Breast epithelium (tissue), 4 donors: ENCODE data around the gene GREB1. TPM values are rescaled to one million over a fixed set of nuclear protein-coding genes. Genes with fewer than 3 reads are reported as not detected.

Experiments
- DNase-seq, 2 donors: peaks; one replicate each; pipeline ENCODE4 v3.0.0-alpha.2; 2019; ENCODE audit warnings: low spot score in 2 of 2
- H3K27ac ChIP-seq, 2 donors: fragments of 200-600 bp; sonication (generic) in 1 of 2; one replicate each; pipeline ENCODE4 v1.5.1; 2016 to 2019; ENCODE audit warnings: mild to moderate bottlenecking in 1 of 2
- H3K27me3 ChIP-seq, 2 donors: fragments of 200-600 bp; sonication (generic) in 1 of 2; one replicate each; pipeline versions ENCODE4 v1.5.1 to v1.6.0; 2017 to 2019; ENCODE audit warnings: control low read depth in 1 of 2, mild to moderate bottlenecking in 1 of 2
- H3K36me3 ChIP-seq: fragments of 200-600 bp; one replicate; pipeline ENCODE4 v1.5.1; 2019
- H3K4me1 ChIP-seq, 2 donors: fragments of 200-600 bp; sonication (generic); one replicate each; pipeline ENCODE4 v1.5.1; 2016 to 2019; ENCODE audit warnings: control low read depth in 1 of 2
- H3K4me3 ChIP-seq, 3 donors: fragments of 200-600 bp; sonication (generic); 1 replicate in 2 of 3; 2 replicates in 1 of 3; pipeline ENCODE4 v1.5.1; 2016 to 2019; ENCODE audit warnings: mild to moderate bottlenecking in 3 of 3, moderate library complexity in 2 of 3
- H3K9me3 ChIP-seq, 2 donors: fragments of 200-600 bp; sonication (generic) in 1 of 2; one replicate each; pipeline ENCODE4 v1.5.1; 2016 to 2019; ENCODE audit warnings: control low read depth in 1 of 2
- POLR2A ChIP-seq: fragments of 450-650 bp; IDR thresholded peaks from one replicate; pipeline ENCODE4 v1.6.1; 2016; ENCODE audit warnings: antibody characterized with exemption, mild to moderate bottlenecking, moderate library complexity
- POLR2AphosphoS5 ChIP-seq, 3 donors: sonication (generic); formaldehyde crosslinking; IDR thresholded peaks; one replicate each; pipeline ENCODE4 v1.6.1; 2017; ENCODE audit warnings: antibody characterized with exemption in 3 of 3
- intact Hi-C: fragments of 100-400 bp; cut with DNase I; formaldehyde crosslinking; loops from one replicate; pipeline ENCODE4 v1.15.1; 2023; ENCODE audit warnings: low total_unique reads
- total RNA-seq, 3 donors: library from RNA; depleted of rRNA; stranded (reverse); fragments of >200 nt; gene quantifications; one replicate each; pipeline ENCODE4 v1.1.0, GENCODE V29; 2016
- TF ChIP-seq, protein P1 (sequence below), 3 donors: fragments of 450-650 bp; IDR thresholded peaks; one replicate each; pipeline ENCODE4 v1.5.1; 2016 to 2017; ENCODE audit warnings: antibody characterized with exemption in 3 of 3, mild to moderate bottlenecking in 3 of 3, moderate library complexity in 3 of 3

Gene GREB1
- 10 to 100 TPM in 2 of 3 donors, 1 to 10 TPM in 1; 5.4 to 83.6 (median 42.9) TPM for total RNA-seq

- intact Hi-C loops = loop anchor here (10.0 kb wide), 1 partner anchor 81 kb away; no protein-coding TSS in a partner anchor
- H3K9me3 ChIP-seq = no peaks in the 10 kb centered on the region
- TF ChIP-seq, protein P1, sequence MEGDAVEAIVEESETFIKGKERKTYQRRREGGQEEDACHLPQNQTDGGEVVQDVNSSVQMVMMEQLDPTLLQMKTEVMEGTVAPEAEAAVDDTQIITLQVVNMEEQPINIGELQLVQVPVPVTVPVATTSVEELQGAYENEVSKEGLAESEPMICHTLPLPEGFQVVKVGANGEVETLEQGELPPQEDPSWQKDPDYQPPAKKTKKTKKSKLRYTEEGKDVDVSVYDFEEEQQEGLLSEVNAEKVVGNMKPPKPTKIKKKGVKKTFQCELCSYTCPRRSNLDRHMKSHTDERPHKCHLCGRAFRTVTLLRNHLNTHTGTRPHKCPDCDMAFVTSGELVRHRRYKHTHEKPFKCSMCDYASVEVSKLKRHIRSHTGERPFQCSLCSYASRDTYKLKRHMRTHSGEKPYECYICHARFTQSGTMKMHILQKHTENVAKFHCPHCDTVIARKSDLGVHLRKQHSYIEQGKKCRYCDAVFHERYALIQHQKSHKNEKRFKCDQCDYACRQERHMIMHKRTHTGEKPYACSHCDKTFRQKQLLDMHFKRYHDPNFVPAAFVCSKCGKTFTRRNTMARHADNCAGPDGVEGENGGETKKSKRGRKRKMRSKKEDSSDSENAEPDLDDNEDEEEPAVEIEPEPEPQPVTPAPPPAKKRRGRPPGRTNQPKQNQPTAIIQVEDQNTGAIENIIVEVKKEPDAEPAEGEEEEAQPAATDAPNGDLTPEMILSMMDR (IDR thresholded peaks at IDR 0.05) = no peak
- TF ChIP-seq POLR2AphosphoS5 (IDR thresholded peaks at IDR 0.05) (no peak), POLR2A (no peak)
Measured at GRCh38 chr2:11533278-11534070, at the start of gene GREB1. TSS of gene GREB1 (plus strand) at chr2:11534045. CDS start at chr2:11556615, 22,570 bp downstream.

DNA sequence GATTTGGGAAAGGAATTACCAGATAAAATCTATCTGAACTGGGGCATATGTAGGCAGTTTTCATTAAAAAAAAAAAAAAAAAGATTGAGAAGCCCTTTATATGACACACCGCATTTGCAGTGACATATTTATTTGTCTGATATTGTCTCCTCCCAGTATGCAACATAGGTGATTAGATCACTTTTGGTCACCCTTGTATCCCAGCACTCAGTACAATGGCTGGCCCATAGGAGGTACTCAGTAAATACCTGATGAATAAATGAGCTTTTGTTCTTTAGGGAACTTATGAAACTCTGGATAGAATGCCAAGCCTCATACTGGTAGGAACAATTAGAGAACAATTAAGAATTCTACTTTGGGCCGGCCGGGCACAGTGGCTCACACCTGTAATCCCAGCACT is 45.0 kb upstream of the GREB1 start:
- H3K36me3 ChIP-seq = no peaks in the 10 kb centered on the region
- no peaks in the 10 kb centered on the region for H3K9me3 ChIP-seq
- H3K4me1 ChIP-seq = no peaks in the 10 kb centered on the region
- no peak for DNase-seq
- H3K4me3 ChIP-seq = no peak overlapping the region
- intact Hi-C loops = no loop called here
- no peak for TF ChIP-seq POLR2A
- TF ChIP-seq, protein P1 (IDR thresholded peaks at IDR 0.05) = peak in 2 of 3 donors; percentile 15 to 47
- H3K27ac ChIP-seq = peak overlapping the region; percentile 70 to 77
- no peaks in the 10 kb centered on the region for H3K27me3 ChIP-seq

More at GRCh38 chr2:11533278-11534070, at the start of gene GREB1:
- Histone ChIP-seq H3K36me3 (no peaks in the 10 kb centered on the region), H3K4me1 (no peaks in the 10 kb centered on the region), H3K27me3 (no peaks in the 10 kb centered on the region), H3K4me3 (no peak within 1 kb of the TSS), H3K27ac (no peak within 1 kb of the TSS)
- no peak for DNase-seq

GRCh38 chr2:11490194-11490593 is 43.7 kb upstream of the GREB1 start:
- no peaks in the 10 kb centered on the region for H3K27me3 ChIP-seq
- TF ChIP-seq, protein P1 (IDR thresholded peaks at IDR 0.05) = no peak
- TF ChIP-seq POLR2A = no peak
- DNase-seq = no peak
- H3K27ac ChIP-seq = no peak overlapping the region
- intact Hi-C loops = no loop called here
- no peaks in the 10 kb centered on the region for H3K4me1 ChIP-seq
- H3K9me3 ChIP-seq = no peaks in the 10 kb centered on the region
- H3K36me3 ChIP-seq = no peaks in the 10 kb centered on the region
- no peak overlapping the region for H3K4me3 ChIP-seq

DNA sequence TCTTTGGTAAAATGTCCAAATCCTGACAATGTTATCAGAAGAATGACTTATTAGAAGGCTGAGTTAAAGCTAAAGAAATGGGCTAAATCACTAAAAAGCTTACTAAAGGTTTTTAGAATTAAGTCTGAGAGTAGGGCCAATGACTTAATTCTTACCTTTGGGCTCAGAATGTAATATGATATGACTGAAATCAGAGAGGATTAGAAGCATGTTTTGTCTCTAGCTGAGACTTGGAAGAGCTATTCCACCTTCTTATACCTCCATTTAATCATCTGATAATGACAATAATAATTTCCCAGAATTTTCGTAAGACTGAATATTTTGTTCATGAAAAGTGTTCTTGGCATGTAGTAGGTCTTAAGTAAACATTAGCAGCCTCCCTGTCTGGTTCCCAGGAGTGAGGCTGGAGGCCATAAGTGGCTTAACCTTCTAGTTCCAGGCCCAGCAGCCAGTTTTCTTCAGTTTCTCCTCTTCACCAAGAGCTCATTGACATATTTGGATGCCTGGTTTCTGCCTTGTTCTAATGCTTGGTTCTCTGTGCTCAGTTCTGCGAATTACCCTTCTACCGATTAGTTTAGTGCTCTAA is 42.4 kb upstream of the GREB1 start:
- DNase-seq = no peak
- Histone ChIP-seq H3K27ac (peak overlapping the region in 1 of 2 donors; percentile 19), H3K4me1 (no peaks in the 10 kb centered on the region)

More for the DNA sequence above, 42.4 kb upstream of the GREB1 start:
- Histone ChIP-seq H3K36me3 (no peaks in the 10 kb centered on the region), H3K4me3 (no peak overlapping the region), H3K9me3 (no peaks in the 10 kb centered on the region), H3K27me3 (no peaks in the 10 kb centered on the region)
- TF ChIP-seq POLR2A (no peak), POLR2AphosphoS5 (IDR thresholded peaks at IDR 0.05) (no peak)
- TF ChIP-seq, protein P1 (IDR thresholded peaks at IDR 0.05) = no peak
- intact Hi-C loops = no loop called here
